ENCODE data around the gene ANKRD52. TPM values are rescaled to one million over a fixed set of nuclear protein-coding genes. Genes with fewer than 3 reads are reported as not detected.

Gene ANKRD52
- total RNA-seq: 10 to 100 TPM; 14.2 to 37.5 (median 21.5) TPM
- 10 to 100 TPM in 1 of 3 donors, 1 to 10 TPM in 2; 5.7 to 33.6 (median 6.5) TPM for polyA plus RNA-seq
- long read RNA-seq, donor 1, partial matches to known transcripts: 0 of 1 reads
- long read RNA-seq, donor 1, other reads (novel, unspliced or antisense): 1 of 1 reads
- long read RNA-seq, donor 2, full-length matches to known transcripts: 2 of 26 reads
- long read RNA-seq, donor 2, partial matches to known transcripts: 20 of 26 reads
- long read RNA-seq, donor 2, other reads (novel, unspliced or antisense): 4 of 26 reads

DNA sequence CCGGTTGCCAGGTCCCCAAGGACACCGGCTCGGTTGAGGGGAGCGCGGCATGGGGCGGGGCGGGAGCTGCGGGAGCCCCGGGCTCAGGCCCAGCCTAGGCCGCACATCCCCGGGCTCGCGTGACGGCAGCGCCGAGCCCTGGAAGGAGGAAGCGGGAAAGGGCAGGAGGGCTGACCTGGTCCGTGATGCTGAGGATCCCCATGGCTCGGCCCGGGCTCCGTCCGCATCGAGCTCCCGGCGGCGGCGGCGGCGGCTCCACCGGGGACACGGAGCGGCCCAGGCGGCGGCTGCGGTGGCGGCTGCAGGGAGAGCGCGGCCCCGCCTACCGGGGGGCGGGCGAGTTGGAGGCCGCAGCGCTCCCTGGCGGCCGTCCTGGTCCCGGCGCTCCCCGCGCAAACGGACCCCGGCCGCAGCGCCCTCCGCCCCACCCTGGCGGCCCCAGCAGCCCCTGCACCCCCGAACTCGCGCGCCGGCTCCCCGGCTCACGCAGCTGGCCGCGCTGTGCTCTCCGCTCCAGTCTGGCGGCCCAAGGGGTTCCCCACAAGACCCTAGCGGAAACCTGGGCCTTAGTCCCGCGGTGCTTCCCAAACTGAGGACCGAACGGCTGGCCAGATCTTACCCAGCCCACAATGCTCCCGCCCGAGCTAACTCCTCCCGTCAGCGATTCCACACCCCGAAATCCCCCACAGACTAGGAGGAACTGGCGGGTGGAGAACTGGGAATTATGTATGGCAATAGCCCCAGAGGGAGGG, at the start of gene ANKRD52:
Gene ANKRD52 (minus strand): TSS at position 317 of the 752 bp plus-strand sequence. CDS start 115 bp downstream, at position 202.
- Histone ChIP-seq H3K27ac (peak within 1 kb of the TSS; percentile 89), H3K27me3 (ENCODE audit: insufficient read depth in 3 of 3, low read length in 2 of 3) (no peaks in the 10 kb centered on the region), H3K4me3 (peak within 1 kb of the TSS; percentile 97), H3K4me1 (peaks cover 42% of the 10 kb centered on the region), H3K9me3 (no peaks in the 10 kb centered on the region), H3K36me3 (ENCODE audit: insufficient read depth in 1 of 2, low read depth in 1 of 2) (peaks cover 4 to 38% of the 10 kb centered on the region in 2 donors)
- ATAC-seq: peak; percentile 71 to 84 (median 79)
- intact Hi-C loops (cut with DNase I): loop anchor here (5.0 kb wide), 3 partner anchors 36 to 131 kb away; partner anchors contain the start of genes ESYT1 (in 1 of the 2), NABP2 (in 1 of the 2) and RNF41 (in 1 of the 2)
- DNase-seq: peak; percentile 82 to 85
- WGBS, 3 donors: 0% methylated on average over 31 to 78 of the region's 78 CpGs
- TF ChIP-seq, protein P1, sequence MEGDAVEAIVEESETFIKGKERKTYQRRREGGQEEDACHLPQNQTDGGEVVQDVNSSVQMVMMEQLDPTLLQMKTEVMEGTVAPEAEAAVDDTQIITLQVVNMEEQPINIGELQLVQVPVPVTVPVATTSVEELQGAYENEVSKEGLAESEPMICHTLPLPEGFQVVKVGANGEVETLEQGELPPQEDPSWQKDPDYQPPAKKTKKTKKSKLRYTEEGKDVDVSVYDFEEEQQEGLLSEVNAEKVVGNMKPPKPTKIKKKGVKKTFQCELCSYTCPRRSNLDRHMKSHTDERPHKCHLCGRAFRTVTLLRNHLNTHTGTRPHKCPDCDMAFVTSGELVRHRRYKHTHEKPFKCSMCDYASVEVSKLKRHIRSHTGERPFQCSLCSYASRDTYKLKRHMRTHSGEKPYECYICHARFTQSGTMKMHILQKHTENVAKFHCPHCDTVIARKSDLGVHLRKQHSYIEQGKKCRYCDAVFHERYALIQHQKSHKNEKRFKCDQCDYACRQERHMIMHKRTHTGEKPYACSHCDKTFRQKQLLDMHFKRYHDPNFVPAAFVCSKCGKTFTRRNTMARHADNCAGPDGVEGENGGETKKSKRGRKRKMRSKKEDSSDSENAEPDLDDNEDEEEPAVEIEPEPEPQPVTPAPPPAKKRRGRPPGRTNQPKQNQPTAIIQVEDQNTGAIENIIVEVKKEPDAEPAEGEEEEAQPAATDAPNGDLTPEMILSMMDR (IDR thresholded peaks at IDR 0.05): peak; percentile 83

DNA sequence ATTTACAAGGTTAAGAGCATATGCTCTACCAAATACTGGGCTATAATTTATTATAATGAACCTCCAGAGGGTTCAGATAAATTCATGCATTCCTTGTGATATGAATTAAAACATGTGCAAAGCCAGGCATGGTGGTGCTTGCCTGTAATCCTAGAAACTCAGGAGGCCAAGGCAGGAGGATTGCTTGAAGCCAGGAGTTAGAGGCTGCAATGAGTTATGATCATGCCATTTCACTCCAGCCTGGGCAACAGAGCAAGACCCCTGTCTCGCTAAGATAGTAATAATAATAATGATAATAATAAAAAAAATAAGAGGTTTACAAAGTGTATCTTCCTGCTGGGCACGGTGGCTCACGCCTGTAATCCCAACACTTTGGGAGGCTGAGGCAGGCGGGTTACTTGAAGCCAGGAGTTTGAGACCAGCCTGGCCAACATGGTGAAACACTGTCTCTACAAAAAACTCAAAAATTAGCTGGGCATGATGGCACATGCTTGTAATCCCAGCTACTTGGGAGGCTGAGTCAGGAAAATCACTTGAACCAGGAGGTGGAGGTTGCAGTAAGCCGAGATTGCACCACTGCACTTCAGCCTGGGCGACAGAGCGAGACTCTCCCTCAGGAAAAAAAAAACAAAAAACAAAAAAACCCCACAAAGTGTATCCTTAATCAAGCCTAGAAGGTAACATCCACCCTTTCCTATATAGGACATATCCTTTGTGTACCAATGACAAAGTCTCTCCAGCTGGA, 49.2 kb upstream of the ANKRD52 start:
- no peaks in the 10 kb centered on the region for H3K27me3 ChIP-seq (ENCODE audit: insufficient read depth in 3 of 3, low read length in 2 of 3)
- no peak overlapping the region for H3K27ac ChIP-seq
- no peak overlapping the region for H3K4me3 ChIP-seq
- intact Hi-C loops (cut with DNase I): no loop called here
- no peak for ATAC-seq
- H3K36me3 ChIP-seq (ENCODE audit: insufficient read depth in 1 of 2, low read depth in 1 of 2): peaks cover 7 to 82% of the 10 kb centered on the region in 2 donors
- TF ChIP-seq, protein P1 (IDR thresholded peaks at IDR 0.05): no peak
- DNase-seq: no peak
- H3K9me3 ChIP-seq: no peaks in the 10 kb centered on the region
- WGBS, 3 donors: 94 to 97% (median 95%) methylated on average over 7 of the region's 7 CpGs
- H3K4me1 ChIP-seq: peaks cover 8% of the 10 kb centered on the region

DNA sequence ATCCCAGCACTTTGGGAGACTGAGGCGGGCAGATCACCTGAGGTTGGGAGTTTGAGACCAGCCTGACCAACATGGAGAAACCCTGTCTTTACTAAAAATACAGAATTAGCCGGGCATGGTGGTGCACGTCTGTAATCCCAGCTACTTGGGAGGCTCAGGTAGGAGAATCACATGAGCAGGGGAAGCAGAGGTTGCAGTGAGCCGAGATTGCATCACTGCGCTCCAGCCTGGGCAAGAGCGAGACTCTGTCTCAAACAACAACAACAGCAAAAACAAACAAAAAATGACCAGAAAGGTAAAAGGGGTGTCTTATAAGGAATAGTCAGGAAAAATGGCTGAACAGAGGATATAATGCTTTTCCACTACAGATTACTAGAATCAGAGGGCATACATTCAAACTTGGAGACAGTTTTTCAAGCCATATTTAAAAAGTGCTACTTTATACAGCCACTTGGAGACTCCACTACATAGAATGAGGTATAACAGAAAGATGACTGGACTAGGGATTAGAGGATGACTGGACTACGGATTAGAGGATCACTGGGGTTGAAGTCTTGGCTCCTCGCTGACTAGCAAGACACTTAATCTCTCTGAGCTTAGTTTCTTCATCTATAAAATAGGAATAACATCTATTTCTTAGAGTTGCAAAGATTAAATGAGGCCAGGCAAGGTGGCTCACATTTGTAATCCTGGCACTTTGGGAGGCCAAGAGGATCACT, 46.8 kb upstream of the ANKRD52 start:
- 86 to 95% (median 88%) methylated on average over 8 of the region's 8 CpGs for WGBS, 3 donors
- Histone ChIP-seq H3K27me3 (ENCODE audit: insufficient read depth in 3 of 3, low read length in 2 of 3) (no peaks in the 10 kb centered on the region), H3K4me1 (peaks cover 25% of the 10 kb centered on the region), H3K36me3 (ENCODE audit: insufficient read depth in 1 of 2, low read depth in 1 of 2) (peaks cover 4 to 63% of the 10 kb centered on the region in 2 donors), H3K4me3 (no peak overlapping the region), H3K9me3 (no peaks in the 10 kb centered on the region), H3K27ac (no peak overlapping the region)
- intact Hi-C loops (cut with DNase I): no loop called here
- ATAC-seq: no peak
- TF ChIP-seq, protein P1 (IDR thresholded peaks at IDR 0.05): no peak
- no peak for DNase-seq

DNA sequence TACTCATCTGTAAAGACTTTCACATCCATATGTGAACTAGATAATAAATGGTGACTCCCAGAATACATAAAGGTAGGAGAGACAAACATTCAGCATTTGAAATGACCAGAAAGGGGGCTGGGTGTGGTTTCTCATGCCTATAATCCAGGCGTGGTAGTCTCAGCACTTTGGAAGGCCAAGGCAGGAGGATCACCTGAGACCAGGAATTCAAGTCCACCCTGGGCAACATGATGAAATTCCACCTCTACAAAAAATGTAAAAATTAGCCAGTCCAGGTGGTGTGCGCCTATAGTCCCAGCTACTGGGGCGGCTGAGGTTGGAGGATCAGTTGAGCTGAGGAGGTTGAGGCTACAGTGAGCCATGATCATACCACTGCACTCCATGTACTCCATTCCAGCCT, 46.1 kb upstream of the ANKRD52 start:
- TF ChIP-seq, protein P1 (IDR thresholded peaks at IDR 0.05): no peak

More for the DNA sequence above, 46.1 kb upstream of the ANKRD52 start:
- no peak overlapping the region for H3K27ac ChIP-seq
- no peaks in the 10 kb centered on the region for H3K27me3 ChIP-seq (ENCODE audit: insufficient read depth in 3 of 3, low read length in 2 of 3)
- peaks cover 4 to 56% of the 10 kb centered on the region in 2 donors for H3K36me3 ChIP-seq (ENCODE audit: insufficient read depth in 1 of 2, low read depth in 1 of 2)
- intact Hi-C loops (cut with DNase I): no loop called here
- ATAC-seq (no peak), DNase-seq (no peak)
- 94 to 97% (median 94%) methylated on average over 3 of the region's 3 CpGs for WGBS, 3 donors
- H3K4me3 ChIP-seq: no peak overlapping the region
- no peaks in the 10 kb centered on the region for H3K9me3 ChIP-seq
- peaks cover 25% of the 10 kb centered on the region for H3K4me1 ChIP-seq

Measured in psoas muscle (tissue), 8 donors.